Astrocyte of the cerebellum (primary cell): ENCODE results near the gene SLC6A16.
"Not testable (repeated sequence)": the region's sequence is repeated elsewhere in the genome, so short reads cannot be mapped to it uniquely, and the experiment has no call there.

ENCODE experiments used
- DNase-seq: peaks from one replicate; pipeline ENCODE4 v3.0.0-alpha.2; 2011; ENCODE audit warnings: low read depth
- H3K4me3 ChIP-seq: 2 replicates; pipeline ENCODE4 v1.5.1; 2011; ENCODE audit warnings: mild to moderate bottlenecking, low read depth, low read length, moderate library complexity
- in situ Hi-C: cut with HindIII; loops from 2 replicates; pipeline ENCODE4 v1.10.0; 2017; ENCODE audit warnings: low sequenced_read_pairs
- TF ChIP-seq, protein P1 (sequence below): IDR thresholded peaks from 2 replicates; pipeline ENCODE4 v1.5.1; 2012; ENCODE audit warnings: low read length, low read depth, moderate library complexity, mild to moderate bottlenecking; ENCODE audit errors: missing control alignments

SLC6A16 gene

DNA sequence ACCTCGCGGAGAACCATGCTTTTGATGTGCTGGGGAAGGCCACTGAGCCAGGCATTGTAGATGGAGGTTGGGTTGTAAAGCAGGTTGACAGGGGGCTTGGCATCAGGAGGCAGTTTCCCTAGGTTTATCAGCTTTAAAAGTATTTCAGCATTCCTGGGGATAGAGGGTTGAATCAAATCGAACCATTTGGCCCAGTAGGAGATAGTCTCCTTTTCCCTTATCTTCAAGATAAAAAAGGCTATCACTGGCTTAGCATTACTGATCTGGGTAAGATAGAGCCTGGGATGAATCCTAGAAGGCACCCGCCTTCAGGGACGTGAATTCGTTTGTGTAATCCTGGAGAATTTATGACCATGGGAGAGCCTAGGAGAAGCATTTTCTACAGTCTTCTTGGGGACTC is 30.6 kb downstream of the SLC6A16 start:
- TF ChIP-seq, protein P1, sequence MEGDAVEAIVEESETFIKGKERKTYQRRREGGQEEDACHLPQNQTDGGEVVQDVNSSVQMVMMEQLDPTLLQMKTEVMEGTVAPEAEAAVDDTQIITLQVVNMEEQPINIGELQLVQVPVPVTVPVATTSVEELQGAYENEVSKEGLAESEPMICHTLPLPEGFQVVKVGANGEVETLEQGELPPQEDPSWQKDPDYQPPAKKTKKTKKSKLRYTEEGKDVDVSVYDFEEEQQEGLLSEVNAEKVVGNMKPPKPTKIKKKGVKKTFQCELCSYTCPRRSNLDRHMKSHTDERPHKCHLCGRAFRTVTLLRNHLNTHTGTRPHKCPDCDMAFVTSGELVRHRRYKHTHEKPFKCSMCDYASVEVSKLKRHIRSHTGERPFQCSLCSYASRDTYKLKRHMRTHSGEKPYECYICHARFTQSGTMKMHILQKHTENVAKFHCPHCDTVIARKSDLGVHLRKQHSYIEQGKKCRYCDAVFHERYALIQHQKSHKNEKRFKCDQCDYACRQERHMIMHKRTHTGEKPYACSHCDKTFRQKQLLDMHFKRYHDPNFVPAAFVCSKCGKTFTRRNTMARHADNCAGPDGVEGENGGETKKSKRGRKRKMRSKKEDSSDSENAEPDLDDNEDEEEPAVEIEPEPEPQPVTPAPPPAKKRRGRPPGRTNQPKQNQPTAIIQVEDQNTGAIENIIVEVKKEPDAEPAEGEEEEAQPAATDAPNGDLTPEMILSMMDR = no peak
- in situ Hi-C loops = no loop called here
- DNase-seq = no peak
- H3K4me3 ChIP-seq = no peak overlapping the region

DNA sequence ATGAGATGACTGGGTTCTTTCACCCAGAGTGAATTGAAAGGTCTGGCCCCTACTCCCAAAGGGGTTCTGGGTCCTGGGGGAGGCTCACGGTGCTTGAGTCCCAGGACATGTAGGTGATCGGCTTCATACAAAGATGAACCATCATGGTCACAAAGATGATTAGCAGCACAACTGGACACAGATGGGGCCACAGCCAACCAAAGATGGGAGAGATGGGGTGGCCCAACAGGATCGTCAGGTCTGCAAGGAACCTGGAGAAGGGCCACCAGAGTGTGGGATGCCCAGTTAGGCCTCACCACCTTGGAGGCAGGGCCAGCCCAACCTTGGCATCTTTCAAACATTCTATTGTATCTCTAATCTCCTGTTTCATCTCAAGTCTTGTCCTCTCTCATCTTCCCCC is 34.5 kb downstream of the SLC6A16 start:
- no peak for DNase-seq
- H3K4me3 ChIP-seq = no peak overlapping the region
- TF ChIP-seq, protein P1 = no peak
- in situ Hi-C loops = no loop called here

DNA sequence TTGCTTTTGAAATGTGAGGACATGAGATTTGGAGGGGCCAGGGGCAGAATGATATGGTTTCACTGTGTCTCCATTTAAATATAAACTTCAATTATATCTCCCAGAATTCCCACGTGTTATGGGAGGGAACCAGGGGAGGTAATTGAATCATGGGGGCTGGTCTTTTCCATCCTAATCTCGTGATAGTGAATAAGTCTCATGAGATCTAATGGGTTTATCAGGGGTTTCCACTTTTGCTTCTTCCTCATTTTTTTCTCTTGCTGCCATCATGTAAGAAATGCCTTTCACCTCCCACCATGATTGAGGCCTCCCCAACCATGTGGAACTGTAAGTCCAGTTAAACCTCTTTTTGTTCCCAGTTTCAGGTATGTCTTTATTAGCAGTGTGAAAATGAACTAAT is 35.7 kb downstream of the SLC6A16 start:
- in situ Hi-C loops, H3K4me3 ChIP-seq, DNase-seq: not testable (repeated sequence)

DNA sequence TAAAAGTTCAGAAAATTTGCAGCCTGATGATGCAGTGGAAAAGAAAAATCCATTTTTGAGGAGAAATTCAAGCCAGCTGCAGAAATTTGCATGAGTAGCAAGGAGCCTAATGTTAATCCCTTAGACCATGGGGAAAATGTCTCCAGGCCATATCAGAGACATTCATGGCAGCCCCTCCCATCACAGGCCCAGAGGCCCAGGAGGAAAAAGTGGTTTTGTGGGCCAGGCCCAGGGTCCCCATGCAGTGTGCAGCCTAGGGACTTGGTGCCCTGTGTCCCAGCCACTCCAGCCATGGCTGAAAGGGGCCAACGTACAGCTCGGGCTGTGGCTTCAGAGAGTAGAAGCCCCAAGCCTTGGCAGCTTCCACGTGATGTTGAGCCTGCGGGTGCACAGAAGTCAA is 36.8 kb downstream of the SLC6A16 start:
- H3K4me3 ChIP-seq, DNase-seq, in situ Hi-C loops: not testable (repeated sequence)

DNA sequence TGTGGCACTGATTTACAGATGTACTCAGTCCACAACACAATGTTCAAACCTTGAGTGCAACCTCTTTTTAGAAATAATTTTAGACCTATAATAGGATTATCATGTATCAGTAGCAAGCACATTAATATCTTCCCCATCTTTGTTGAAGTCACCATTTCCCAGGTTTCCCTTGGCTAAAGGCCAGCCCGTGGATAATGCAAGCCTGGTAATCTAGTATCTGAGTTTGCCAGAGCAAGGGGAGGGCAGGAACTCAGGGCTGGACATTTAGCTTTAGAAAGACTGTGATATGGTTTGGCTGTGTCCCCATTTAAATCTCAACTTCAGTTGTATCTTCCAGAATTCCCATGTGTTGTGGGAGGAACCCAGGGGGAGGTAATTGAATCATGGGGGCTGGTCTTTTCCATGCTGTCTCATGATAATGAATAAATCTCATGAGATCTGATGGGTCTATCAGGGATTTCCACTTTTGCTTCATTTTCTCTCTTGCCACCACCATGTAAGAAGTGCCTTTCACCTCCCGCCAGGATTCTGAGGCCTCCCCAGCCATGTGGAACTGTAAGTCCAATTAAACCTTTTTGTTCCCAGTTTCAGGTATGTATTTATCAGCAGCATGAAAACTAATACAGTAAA is 37.7 kb downstream of the SLC6A16 start:
- no peak for DNase-seq
- in situ Hi-C loops = no loop called here
- H3K4me3 ChIP-seq = no peak overlapping the region
- TF ChIP-seq, protein P1 = no peak

DNA sequence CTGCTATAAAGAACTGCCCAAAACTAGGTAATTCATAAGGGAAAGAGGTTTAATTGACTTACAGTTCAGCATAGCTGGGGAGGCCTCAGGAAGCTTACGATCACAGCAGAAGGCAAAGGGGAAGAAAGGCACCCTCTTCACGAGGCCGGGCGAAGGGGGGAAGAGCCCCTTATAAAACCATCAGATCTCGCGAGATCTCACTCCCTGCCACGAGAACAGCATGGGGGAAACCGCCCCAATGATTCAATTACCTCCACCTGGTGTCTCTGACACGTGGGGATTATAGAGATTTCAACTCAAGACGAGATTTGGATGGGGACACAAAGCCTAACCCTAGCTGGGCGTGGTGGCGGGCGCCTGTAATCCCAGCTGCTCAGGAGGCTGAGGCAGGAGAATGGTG is 42.8 kb downstream of the SLC6A16 start:
- TF ChIP-seq, protein P1 = no peak
- H3K4me3 ChIP-seq = no peak overlapping the region
- in situ Hi-C loops = no loop called here
- no peak for DNase-seq

DNA sequence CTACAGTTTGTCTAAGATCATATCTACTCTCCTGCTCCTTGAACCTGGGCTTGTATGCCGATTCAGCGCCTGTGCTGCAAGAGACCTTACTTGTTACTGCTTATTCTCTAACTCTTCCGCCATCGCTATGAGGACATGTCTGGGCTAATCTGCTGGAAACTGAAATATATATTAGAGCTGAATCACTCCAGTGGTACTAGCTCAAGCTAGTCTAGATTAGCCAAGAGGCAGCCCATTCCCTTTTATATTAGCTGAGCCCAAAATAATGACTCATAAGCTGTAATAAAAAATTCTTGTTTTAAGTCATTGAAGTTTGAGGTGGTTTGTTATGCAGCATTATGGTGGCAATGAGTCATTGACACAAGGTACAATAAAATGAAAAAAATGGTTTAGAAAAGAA is 52.8 kb downstream of the SLC6A16 start:
- TF ChIP-seq, protein P1 = no peak
- peak; percentile 31 for DNase-seq
- in situ Hi-C loops = no loop called here
- H3K4me3 ChIP-seq = no peak overlapping the region
